COLO668 (cell line): ENCODE measurements around the gene SLC25A19.
A peak's percentile ranks its signal among the peaks of the same experiment; 100 is the strongest.
"Not testable (repeated sequence)": the region's sequence is repeated elsewhere in the genome, so short reads cannot be mapped to it uniquely, and the experiment has no call there.

Experiments used
- DNase-seq: peaks from one replicate; lab custom pipeline; 2025; ENCODE audit not compliant: unreplicated experiment; lab: John Stamatoyannopoulos, UW

Gene SLC25A19

DNA sequence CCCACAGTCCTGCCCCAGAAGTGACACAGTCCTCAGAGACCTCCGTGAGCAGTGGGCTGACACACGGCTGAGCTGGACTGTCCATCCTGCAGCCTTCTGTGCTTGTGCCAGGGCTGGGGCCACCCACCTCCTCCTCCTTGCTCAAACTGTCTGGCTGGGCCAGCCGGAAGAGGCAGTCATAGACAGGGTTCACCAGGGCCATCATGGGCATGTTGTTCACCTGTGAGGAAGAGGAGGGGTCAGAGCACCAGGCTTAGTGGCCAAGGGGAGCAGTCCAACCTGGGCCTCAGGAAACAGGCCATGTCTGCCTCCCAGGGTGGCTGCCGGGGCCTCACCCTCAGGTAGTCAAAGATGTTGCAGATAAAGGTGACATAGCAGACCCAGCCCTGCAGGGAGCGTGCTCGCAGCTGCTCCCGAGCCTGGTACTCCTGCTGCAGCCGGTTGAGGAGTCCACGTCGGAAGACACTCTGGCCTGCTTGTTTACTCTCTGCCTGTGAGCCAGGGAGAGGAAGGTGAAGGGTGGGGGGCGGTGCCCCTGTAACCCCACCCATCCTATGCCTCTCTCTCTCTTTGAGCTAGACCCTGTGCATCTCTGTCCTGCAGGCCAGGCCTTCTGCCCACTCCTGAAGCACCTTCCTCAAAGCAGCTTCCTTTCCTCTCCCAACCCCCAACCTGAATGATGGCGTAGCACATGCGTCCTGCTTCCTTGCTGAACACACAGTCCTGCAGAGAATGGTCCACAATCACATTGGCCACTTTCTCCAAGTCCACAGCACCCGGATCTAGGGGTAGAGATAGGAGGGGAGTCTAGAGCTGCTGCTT is 21.6 kb downstream of the SLC25A19 start:
- peak; percentile 60 for DNase-seq

DNA sequence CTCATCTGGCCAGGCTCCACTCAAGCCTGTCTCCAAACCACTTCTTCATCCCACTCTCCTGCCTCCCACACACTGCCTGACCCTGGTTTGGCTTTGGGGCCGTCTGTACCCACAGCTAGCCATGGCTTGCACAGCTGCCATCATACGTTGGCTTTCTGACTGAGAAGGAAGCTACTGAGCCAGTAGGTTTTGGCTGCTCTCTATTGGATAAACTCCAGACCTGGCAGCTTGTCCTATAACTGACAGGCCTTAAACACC is 22.2 kb downstream of the SLC25A19 start:
- no peak for DNase-seq

DNA sequence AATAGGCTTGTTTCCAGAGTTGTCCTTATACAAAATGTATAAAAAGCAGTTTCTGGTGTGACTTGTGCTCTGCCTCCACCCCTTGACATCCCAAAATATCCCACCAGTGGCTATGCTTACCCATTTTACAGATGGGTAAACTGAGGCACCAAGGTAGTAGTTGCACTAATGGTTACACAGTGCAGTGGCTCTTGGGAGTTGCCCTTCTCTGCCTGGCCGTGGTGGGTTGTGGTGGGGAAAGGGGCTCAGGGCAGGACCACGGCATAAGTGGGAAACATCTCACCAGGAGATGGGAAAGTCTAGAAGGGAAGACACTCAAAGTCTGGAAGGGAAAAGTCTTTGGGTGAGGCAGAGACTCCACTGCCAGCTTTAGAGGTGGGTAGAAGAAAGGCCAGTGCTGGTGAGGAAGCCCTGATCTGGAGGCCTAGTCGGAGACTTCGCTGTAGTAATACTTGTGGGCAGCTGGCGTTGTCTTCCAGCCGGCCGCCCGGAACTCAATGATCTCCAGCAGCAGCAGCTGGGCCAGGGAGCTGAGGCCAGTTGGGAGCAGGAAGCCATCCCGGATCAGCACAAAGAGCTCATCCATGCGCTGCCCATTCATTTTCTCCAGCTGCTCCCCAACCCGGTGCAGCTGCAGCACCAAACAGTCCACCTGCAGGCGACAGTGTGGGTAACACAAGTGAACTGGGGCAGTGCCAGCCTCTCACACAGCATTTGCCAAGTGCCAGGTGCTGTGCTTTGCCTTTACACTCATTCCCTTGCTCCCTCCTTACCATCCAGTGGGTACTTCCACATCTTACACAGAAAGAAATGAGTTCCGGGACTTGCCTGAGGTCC is 22.7 kb downstream of the SLC25A19 start:
- DNase-seq = peak; percentile 64

DNA sequence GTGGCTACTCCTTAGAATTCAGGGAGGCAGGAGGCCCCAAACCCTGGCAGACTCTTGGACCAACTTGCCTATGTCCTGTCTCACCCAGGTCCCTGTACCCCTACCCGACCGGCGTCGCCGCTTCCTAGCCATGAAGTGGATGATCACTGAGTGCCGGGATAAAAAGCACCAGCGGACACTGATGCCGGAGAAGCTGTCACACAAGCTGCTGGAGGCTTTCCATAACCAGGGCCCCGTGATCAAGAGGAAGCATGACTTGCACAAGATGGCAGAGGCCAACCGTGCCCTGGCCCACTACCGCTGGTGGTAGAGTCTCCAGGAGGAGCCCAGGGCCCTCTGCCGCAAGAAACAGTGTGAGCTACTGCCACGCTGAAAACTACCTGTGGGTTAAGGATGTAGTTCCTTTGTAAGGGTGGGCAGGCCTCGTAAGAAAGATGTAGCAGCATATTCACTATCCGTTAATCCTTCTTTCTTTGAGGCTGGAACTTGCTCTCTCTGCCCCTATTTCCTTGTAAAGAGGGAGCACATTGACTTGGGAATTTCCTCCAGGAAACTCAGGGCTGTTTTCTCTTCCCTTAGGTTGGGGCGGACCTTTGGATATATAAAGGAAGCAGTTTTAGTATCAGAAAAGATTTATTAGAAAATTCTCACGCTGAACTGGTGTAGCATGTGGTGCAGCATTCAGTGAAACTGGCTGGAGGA is 23.5 kb downstream of the SLC25A19 start:
- DNase-seq = no peak

DNA sequence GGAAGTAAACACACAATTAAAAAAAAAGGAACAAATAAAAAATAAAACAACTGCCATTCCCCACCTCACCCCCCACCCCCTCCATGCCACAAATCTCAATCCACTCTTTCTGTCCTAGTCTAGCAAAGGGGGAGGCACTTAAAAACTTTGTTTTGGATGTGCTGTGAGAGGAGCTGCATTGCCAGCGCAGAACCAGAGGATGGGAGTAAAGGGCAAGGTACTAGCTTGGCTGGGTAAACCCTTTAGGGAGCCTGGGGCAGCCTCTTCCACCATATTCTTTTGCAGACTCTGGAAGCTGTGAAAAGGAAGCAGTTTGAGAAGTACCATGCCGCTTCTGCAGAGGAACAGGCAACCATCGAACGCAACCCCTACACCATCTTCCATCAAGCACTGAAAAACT is 26.2 kb downstream of the SLC25A19 start:
- no peak for DNase-seq

DNA sequence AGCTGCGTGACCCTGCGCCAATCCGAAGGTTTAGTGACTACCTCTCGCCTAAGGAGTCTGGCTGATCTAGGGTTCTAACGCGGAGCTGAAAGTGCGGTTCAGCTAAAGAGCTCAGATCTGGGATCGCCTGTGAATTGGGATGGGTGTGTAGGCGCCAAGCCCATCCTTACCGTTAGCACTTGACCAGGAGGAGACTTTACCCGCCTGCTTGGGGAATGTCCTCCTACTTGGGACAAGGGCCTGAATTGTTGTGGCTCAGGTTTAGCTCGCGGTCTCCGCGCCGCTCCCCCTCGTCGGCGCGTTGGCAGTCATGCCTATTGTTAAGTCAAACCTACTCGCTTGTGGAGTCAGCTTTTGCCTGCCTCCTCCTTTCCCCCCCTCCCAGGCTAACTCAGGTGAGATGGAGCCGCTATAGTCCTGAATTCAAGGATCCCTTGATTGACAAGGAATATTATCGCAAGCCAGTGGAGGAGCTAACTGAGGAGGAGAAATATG is 27.1 kb downstream of the SLC25A19 start:
- DNase-seq = peak; percentile 21

DNA sequence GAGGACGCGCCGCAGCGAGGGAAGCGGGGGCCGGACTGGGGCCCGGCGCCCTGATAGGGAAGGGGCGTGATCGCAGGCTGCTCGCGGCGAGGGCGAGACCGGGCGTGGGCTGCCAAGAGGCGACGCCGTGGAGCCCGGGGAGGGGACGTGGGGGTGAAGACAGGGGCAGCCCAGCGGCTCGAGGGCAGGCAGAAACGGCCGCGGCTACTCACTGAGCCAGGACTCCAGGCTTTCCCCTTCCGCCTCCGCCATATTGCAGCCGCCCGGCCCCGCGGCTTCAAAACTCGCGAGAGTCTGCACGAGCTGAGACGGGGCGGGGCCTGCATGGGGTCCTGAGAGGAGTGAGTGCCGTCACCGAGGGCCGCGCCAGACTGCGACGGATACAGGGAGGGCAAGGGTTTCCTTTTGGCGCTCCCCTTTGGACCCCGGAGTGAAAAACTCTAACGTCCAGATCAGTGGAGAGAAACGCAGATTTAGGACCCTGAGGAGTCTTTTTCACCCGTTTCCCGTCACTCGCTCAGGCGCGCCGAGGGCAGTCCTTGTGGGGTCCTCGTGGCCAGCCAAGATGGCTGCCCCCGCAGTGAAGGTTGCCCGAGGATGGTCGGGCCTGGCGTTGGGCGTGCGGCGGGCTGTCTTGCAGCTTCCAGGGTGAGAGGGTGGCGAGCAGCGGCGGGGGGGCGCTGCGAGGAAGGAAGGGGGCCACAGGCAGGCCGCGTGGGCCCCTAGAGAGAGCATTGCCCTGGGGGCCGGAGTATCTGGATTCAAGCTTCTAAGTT is 27.7 kb downstream of the SLC25A19 start, which contains the start of the genes GGA3 and MRPS7:
Gene GGA3 (minus strand): TSS at position 271 of the 776 bp plus-strand sequence. CDS start 19 bp downstream, at position 252.
Gene MRPS7 (plus strand): TSS at position 544 of the 776 bp plus-strand sequence. CDS start 22 bp downstream, at position 566.
- peak; percentile 92 for DNase-seq

DNA sequence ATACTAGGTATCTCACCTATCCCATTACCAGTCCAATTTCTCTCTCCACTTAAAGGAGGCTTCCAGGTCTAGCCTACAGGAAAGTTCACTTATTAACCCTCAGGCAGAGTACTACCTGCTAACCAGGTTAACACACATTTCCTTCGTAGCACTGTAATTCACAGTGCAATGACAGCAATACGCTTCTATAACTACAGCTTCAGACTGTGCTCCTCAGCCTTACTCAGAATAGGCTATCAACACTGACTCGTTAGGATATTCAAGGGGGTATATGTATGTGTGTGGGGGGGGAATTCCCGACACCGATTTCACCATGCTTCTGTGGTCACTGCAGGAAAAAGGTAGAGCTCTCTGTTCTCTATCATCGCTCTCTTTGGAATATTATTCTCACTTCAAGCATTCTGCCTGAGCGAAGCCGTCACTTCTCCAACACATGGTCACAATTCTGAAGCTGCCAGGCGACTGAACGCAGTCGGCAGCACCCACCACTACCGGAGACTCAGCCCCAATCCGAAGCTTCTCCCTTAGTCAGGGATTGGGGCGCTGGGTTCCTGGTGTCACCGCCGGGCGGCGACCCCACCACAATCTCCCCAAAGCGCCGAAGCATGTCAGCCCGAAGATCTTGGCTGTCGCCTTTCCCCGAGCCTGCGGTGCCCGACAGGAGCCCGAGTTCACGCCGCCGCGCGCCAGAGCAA is 28.4 kb downstream of the SLC25A19 start:
- no peak for DNase-seq

DNA sequence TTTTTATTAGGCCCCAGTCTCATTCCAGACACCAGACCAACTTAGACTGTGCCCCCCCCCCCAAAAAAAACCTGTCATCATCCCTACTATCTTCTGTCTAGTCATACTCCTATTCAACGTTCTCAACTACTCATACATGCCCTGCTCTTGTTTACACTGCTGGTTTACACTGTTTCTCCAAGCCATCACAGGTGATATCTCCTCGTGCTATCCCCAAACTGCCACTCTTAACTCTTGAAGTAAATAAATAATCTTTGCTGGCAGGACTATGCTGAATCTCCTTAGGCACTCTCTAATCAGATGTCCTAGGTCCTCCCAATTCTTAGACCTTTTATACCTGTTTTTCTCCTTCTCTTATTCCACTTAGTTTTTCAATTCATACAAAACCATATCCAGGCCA is 32.0 kb downstream of the SLC25A19 start:
- not testable (repeated sequence) for DNase-seq

DNA sequence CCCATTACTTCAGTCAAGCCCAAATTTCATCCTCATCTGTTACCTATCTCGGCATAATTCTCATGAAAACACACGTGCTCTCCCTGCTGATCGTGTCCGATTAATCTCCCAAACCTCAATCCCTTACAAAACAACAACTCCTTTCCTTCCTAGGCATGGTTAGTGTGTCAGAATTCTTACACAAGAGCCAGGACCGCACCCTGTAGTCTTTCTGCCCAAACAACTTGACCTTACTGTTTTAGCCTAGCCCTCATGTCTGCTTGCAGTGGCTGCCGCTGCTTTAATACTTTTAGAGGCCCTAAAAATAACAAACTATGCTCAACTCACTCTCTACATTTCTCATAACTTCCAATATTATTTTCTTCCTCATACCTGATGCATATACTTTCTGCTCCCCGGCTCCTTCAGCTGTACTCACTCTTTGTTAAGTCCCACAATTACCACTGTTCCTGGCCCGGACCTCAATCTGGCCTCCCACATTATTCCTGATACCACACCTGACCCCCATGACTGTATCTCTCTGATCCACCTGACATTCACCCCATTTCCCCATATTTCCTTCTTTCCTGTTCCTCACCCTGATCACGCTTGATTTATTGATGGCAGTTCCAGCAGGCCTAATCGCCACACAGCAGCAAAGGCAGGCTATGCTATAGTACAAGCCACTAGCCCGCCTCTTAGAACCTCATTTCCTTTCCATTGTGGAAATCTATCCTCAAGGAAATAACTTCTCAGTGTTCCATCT is 33.1 kb downstream of the SLC25A19 start:
- not testable (repeated sequence) for DNase-seq

DNA sequence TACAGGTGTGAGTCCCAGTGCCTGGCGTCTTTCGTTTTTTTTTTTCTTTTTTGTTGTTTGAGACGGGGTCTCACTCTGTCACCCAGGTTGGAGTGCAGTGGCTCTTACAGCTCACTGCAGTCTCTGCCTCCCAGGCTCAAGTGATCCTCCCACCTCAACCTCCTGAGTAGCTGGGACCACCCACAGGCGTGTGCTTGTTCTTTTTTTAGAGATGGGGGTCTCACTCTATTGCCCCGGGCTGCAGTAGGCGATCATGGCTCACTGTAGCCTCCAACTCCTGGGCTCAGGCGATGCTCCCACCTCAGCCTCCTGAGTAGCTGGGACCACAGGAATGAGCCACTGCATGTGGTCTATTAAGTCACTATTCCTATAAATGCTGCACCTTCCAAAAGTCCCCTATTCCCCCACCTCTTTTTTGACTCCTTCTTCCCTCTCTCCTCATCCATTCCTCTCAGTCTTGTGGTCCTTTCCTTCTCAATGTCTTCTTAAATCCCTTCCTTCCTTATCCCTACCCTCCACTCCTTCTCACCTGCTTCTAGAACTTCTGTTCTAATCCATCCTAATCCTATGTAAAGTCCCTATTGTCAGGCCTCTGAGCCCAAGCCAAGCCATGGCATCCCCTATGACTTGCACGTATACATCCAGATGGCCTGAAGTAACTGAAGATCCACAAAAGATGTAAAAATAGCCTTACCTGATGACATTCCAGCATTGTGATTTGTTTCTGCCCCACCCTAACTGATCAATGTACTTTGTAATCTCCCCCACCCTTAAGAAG is 37.0 kb downstream of the SLC25A19 start:
- no peak for DNase-seq

DNA sequence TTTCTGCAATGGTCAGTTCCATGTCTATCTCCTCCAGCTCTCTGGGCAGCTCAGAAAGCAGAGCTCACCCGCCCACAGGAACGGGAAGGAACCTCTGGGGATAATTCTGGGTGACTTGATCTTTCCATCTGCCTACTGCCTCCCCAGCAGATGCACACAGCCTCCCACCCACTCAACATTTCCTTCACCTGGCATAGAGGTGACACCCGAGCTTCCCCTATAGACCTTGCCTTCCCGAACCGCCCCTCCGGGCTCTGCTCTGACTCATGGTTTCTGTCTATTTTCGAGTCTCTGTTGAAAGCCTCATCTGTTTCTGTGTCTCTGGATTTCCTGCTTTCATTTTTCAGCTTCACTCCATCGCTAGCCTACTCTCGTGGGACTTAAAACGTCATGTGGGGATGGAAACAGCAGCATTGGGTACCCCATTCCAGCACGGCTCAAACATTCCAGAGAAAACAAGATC is 39.2 kb downstream of the SLC25A19 start:
- DNase-seq = no peak

DNA sequence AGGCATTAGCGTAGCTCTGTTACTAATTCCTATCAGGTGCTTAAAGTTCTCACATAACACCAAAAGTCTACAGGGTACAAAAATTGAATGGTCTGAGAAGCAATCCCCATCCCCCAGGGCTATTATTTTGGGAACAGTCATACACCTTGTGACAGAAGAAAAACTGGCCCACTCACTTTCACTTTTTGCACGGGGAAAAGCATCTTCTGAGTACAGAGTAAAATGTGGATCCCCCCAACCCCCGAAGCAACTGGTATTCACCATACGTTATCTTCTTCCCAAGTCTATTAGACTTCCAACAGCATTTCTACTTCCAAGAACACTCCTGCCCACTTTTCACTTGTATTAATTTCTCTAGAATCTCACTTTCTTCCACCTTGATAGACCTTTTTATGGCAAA is 39.7 kb downstream of the SLC25A19 start:
- no peak for DNase-seq

DNA sequence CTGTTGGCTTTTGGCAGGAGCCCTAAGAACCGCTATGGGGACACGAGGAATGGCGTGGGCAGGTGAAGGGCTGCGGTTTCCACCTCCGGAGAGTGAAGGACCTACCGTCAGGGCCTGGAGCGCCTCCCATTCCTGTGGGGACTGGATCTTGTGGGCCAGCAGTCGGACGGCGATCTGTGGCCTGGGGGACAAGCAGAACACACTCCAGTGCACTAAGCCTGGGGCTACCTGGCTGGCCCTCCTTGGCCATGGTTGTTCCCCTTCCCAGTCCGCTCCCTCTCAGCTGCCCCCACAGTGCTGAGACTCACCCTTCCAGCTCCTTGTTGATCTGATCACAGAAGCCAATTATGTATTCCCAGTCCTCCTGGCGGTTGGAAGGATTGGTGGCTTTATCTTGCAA is 42.8 kb downstream of the SLC25A19 start:
- no peak for DNase-seq

DNA sequence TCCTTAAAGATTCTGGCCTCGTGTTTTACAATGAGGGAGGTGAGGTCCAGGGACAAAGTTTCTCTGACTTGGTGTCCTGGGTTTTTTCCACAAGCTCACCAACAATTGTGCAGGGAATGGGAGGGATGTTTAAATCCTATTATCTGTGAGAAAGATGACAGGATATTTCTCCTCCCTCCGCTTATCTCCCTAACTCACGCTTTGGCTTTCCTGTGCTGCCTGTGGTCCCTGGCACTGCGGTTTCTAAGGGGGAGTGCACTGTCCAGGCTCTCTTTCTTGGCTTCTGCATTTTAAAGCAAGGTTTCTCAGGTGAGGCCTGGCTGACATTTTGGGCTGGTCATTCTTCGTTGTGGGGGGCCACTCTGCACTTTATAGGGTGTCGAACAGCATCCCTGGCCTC is 44.2 kb downstream of the SLC25A19 start:
- no peak for DNase-seq

DNA sequence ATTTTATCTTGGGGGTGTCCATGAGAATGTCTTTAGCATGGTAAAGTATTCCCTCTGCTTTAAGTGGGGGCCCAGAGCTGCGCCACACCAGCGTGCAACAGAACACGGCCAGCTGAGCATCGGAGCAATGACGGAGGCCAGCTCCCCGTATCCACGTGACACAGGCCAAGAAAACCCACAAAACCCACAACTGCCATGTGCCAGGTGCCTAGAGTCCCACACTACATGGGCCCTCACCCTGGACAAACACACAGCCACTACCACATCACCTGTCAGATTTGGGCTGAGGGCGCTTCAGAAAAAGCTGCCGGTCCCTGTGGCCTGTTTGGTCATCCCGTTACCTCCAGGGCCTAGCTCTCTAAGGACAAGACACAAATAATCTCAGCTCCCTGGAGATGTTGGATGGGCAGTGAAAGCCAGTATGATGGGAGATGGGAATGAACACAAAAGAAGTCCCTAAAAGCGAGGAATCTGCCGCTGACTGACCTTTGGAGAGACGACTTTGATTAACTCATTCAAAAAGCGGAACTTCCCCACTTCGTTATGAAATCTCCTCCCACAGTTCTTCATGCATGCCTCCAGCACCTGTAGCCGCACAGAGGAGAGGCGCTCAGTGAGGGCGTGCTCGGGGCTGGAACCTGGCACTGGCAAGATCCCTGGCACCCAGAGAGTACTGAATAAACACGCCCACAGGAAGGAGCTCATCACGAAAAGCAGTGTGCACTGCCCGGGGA is 44.9 kb downstream of the SLC25A19 start:
- no peak for DNase-seq

DNA sequence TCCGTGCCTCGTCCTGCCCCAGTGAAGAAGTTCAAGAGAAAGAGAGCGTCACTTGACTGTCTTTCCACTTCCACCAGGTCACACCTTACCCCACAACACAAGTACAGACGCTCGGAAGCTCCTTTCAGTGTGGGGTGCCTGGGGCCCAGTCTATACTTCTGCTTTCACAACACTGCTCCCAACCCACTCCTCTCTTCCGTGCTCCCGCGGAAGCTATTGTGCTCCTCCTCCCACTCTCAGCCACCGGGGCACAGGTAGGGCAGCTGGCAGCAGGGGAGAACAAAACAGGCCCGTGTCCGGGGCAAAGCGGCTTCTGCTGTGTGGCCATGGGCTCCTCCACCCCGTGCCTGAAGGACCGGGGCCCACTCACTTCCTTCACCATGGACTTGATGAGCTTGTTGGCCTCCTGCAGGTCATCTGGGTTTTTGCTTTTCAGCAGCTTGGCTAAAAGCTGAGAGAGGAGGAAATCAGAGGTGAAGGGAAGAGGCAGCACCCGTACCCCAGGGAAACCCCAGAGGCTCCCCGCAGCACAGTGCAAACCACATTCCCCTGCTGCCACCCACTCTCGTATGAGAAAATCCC is 46.7 kb downstream of the SLC25A19 start:
- no peak for DNase-seq
